ENCODE measurements around the gene C1orf74.
A peak's percentile ranks its signal among the peaks of the same experiment; 100 is the strongest.

C1orf74 gene

DNA sequence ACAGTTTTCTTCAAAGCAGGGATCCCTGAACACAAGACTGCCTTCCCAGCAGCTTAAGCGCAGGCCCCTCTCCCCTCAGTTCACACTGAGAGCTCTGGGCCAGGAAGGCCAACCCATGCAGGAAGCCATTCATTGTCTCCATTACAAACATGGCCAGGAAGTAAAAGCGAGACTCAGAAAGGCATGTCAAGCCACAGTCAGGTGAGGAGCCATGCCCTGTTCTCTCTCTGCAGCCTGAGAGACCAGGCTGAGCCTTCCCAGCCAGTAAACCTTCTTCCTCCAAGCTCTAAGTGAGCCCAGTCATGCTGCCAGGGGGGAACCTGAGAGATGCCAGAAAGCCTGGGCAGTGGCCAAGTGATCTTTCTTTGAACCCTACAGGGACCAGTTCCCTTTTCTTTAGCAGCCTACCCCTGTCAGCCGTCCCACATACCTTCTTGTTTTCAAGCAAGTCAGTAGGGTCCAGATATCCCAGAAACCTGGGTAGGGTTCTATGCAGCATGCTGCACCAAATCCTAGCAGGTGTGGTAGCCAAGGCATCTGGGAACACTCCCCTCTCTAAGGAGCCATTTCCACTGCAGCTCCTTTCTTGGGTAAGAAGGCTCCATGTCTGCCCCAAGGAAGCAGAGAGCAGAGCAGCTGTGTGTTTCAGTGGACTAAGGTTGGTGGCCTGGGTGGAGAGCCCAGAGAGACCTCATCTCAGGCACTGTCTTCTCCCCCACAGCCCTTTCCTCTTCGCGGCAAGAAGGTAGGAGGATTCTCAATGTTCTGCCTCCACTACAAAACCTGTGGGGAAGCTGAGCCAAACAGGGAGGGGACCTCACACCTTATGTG lies 27.5 kb downstream of the C1orf74 start:
- H3K4me1 ChIP-seq (ENCODE audit: control insufficient read depth, low read length): peaks cover 27% of the 10 kb centered on the region
- no peaks in the 10 kb centered on the region for H4K20me1 ChIP-seq (ENCODE audit: control insufficient read depth, insufficient read depth, low read depth, low read length)
- no peaks in the 10 kb centered on the region for H3K9me3 ChIP-seq (ENCODE audit: control insufficient read depth, insufficient read depth, low read length)
- H3K27ac ChIP-seq (ENCODE audit: low read depth, low read length): peak overlapping the region; percentile 75
- no peaks in the 10 kb centered on the region for H3F3A ChIP-seq (ENCODE audit: control insufficient read depth, insufficient read depth)
- peak overlapping the region; percentile 81 for H3K4me3 ChIP-seq (ENCODE audit: low read length)
- H3K79me2 ChIP-seq (ENCODE audit: control insufficient read depth, low read length): peaks cover 12% of the 10 kb centered on the region; the same call in 1 of the 2 replicates
- H3K36me3 ChIP-seq (ENCODE audit: control insufficient read depth, low read length): peaks cover 9% of the 10 kb centered on the region; the same call in 1 of the 2 replicates
- no peaks in the 10 kb centered on the region for H3K9me2 ChIP-seq (replicated peaks; ENCODE audit: control insufficient read depth, low read length)
- TF ChIP-seq, protein P1, sequence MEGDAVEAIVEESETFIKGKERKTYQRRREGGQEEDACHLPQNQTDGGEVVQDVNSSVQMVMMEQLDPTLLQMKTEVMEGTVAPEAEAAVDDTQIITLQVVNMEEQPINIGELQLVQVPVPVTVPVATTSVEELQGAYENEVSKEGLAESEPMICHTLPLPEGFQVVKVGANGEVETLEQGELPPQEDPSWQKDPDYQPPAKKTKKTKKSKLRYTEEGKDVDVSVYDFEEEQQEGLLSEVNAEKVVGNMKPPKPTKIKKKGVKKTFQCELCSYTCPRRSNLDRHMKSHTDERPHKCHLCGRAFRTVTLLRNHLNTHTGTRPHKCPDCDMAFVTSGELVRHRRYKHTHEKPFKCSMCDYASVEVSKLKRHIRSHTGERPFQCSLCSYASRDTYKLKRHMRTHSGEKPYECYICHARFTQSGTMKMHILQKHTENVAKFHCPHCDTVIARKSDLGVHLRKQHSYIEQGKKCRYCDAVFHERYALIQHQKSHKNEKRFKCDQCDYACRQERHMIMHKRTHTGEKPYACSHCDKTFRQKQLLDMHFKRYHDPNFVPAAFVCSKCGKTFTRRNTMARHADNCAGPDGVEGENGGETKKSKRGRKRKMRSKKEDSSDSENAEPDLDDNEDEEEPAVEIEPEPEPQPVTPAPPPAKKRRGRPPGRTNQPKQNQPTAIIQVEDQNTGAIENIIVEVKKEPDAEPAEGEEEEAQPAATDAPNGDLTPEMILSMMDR (IDR thresholded peaks at IDR 0.05; ENCODE audit: low read depth, low read length, poor library complexity, severe bottlenecking): no peak
- no peak for TF ChIP-seq EZH2phosphoT487 (IDR thresholded peaks at IDR 0.05; ENCODE audit: borderline replicate concordance, low read length)
- peak overlapping the region; percentile 96 for H3K4me2 ChIP-seq (ENCODE audit: low read length)
- H3K27me3 ChIP-seq (ENCODE audit: control insufficient read depth, low read length): no peaks in the 10 kb centered on the region

DNA sequence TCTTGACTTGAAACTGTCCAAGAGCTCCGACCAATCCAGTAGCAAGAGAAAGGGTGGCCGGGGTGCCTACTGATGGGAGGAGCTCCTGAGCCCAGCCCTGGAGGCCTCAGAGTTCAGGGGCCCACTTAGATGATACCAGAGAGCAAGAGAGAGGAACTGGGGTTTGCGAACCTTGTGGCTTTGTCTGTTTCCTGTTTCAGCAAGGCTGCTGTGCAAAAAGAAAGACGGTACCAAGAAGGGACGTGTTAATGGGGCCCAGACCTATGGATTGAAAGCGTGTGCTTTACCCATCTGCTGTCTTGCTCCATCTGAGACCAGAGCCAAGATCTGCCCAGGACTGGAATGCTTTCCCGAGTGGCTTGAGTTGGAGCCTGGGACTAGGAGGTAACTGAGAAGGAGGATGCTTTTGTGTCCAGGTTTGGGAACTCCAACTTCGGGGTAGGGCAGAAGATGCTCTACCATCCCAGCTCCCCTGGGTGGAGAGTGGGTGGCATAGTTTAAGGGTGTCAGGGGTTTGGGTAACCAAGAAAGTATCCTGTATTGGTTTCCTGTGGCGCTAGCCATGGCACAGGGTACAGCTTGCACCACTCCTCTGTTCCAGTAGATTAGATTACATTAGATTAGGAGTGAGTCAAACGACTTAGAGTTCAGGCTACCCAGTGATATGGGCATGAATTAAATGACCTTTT lies 28.3 kb downstream of the C1orf74 start, which contains the start of gene TRAF3IP3:
Gene TRAF3IP3, plus strand, starts transcription at position 128 of the 689 bp plus-strand sequence. CDS start 3,987 bp downstream, outside the sequence.
- H3K36me3 ChIP-seq (ENCODE audit: control insufficient read depth, low read length): peaks cover 6% of the 10 kb centered on the region; the same call in 1 of the 2 replicates
- peak within 1 kb of the TSS; percentile 96 for H3K4me2 ChIP-seq (ENCODE audit: low read length)
- H3F3A ChIP-seq (ENCODE audit: control insufficient read depth, insufficient read depth): no peaks in the 10 kb centered on the region
- no peaks in the 10 kb centered on the region for H3K9me3 ChIP-seq (ENCODE audit: control insufficient read depth, insufficient read depth, low read length)
- H3K27me3 ChIP-seq (ENCODE audit: control insufficient read depth, low read length): no peaks in the 10 kb centered on the region
- H3K79me2 ChIP-seq (ENCODE audit: control insufficient read depth, low read length): peaks cover 12% of the 10 kb centered on the region; the same call in 1 of the 2 replicates
- H3K27ac ChIP-seq (ENCODE audit: low read depth, low read length): peak within 1 kb of the TSS; percentile 75
- H3K4me1 ChIP-seq (ENCODE audit: control insufficient read depth, low read length): peaks cover 27% of the 10 kb centered on the region
- H3K9me2 ChIP-seq (replicated peaks; ENCODE audit: control insufficient read depth, low read length): no peaks in the 10 kb centered on the region
- H3K4me3 ChIP-seq (ENCODE audit: low read length): peak within 1 kb of the TSS; percentile 81
- no peaks in the 10 kb centered on the region for H4K20me1 ChIP-seq (ENCODE audit: control insufficient read depth, insufficient read depth, low read depth, low read length)
- no peak for TF ChIP-seq EZH2phosphoT487 (IDR thresholded peaks at IDR 0.05; ENCODE audit: borderline replicate concordance, low read length)
- TF ChIP-seq, protein P1 (IDR thresholded peaks at IDR 0.05; ENCODE audit: low read depth, low read length, poor library complexity, severe bottlenecking): no peak

DNA sequence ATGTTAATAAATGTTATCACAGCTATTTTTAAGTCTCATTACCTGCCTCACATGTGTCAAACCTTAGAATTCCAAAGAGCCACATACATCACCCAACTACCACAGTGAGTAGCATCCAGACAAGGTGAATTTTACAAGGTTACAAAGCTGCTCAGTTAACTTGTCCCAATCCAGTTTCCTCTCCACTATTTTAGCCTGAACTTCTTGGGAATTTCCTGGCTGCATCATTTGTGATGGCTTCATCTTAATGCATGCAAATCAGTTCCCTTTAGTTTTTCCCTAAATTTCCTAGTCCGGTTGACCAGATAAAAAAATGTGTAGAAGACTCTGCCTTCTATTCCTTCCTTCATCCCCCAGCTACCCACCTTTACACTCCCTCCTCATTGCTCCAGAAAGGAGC lies 29.1 kb downstream of the C1orf74 start:
- Histone ChIP-seq H3K79me2 (ENCODE audit: control insufficient read depth, low read length) (peaks cover 12% of the 10 kb centered on the region; the same call in 1 of the 2 replicates), H3K36me3 (ENCODE audit: control insufficient read depth, low read length) (peaks cover 6% of the 10 kb centered on the region; the same call in 1 of the 2 replicates), H3K9me3 (ENCODE audit: control insufficient read depth, insufficient read depth, low read length) (no peaks in the 10 kb centered on the region), H4K20me1 (ENCODE audit: control insufficient read depth, insufficient read depth, low read depth, low read length) (no peaks in the 10 kb centered on the region), H3K9me2 (replicated peaks; ENCODE audit: control insufficient read depth, low read length) (no peaks in the 10 kb centered on the region), H3K27ac (ENCODE audit: low read depth, low read length) (peak overlapping the region; percentile 75), H3K4me2 (ENCODE audit: low read length) (peak overlapping the region; percentile 96), H3F3A (ENCODE audit: control insufficient read depth, insufficient read depth) (no peaks in the 10 kb centered on the region), H3K4me1 (ENCODE audit: control insufficient read depth, low read length) (peaks cover 27% of the 10 kb centered on the region), H3K4me3 (ENCODE audit: low read length) (peak overlapping the region; percentile 81), H3K27me3 (ENCODE audit: control insufficient read depth, low read length) (no peaks in the 10 kb centered on the region)
- TF ChIP-seq, protein P1 (IDR thresholded peaks at IDR 0.05; ENCODE audit: low read depth, low read length, poor library complexity, severe bottlenecking): no peak
- no peak for TF ChIP-seq EZH2phosphoT487 (IDR thresholded peaks at IDR 0.05; ENCODE audit: borderline replicate concordance, low read length)
